AG10803 (cell line): Measurements from ENCODE around the gene SIL1.
A peak's percentile ranks its signal among the peaks of the same experiment; 100 is the strongest.
"Not testable (repeated sequence)": the region's sequence is repeated elsewhere in the genome, so short reads cannot be mapped to it uniquely, and the experiment has no call there.

Experiments
- DNase-seq: peaks from one replicate; pipeline ENCODE4 v3.0.0; 2010; ENCODE audit warnings: low read depth
- H3K4me3 ChIP-seq: 2 replicates; pipeline ENCODE4 v1.5.1; 2011; ENCODE audit warnings: mild to moderate bottlenecking, low read length, control low read depth
- TF ChIP-seq, protein P1 (sequence below): conservative IDR thresholded peaks from 2 replicates; pipeline ENCODE4 v1.5.1; 2011; ENCODE audit warnings: mild to moderate bottlenecking, low read length, control low read depth, inconsistent platforms

Gene SIL1

DNA sequence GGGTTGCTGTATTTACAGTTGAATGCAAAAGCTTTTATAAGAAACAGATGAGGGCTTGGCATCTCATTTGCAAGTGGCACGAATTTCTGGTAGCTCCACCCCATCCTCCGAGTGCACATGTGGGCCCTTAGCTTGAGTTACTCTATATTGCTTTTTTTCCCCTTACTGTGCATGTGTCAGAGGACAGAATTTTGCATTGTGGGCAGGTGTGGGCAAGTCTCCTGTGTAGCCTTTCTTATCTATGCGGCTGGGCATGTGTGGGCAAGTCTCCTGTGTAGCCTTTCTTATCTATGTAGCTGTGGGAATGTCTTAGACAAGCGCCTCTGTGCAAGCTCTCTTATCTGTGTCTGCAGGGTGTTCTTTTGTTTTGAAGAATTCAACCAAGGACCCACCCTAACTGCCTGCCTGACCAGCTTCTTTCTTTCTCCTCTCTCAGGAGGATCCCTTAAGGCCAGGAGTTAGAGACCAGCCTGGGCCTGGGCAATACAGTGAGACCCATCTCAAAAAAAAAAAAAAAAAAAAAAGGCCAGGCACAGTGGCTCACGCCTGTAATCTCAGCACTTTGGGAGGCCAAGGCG is 34.1 kb upstream of the SIL1 start:
- peak; percentile 59 for DNase-seq
- H3K4me3 ChIP-seq: no peak overlapping the region
- TF ChIP-seq, protein P1, sequence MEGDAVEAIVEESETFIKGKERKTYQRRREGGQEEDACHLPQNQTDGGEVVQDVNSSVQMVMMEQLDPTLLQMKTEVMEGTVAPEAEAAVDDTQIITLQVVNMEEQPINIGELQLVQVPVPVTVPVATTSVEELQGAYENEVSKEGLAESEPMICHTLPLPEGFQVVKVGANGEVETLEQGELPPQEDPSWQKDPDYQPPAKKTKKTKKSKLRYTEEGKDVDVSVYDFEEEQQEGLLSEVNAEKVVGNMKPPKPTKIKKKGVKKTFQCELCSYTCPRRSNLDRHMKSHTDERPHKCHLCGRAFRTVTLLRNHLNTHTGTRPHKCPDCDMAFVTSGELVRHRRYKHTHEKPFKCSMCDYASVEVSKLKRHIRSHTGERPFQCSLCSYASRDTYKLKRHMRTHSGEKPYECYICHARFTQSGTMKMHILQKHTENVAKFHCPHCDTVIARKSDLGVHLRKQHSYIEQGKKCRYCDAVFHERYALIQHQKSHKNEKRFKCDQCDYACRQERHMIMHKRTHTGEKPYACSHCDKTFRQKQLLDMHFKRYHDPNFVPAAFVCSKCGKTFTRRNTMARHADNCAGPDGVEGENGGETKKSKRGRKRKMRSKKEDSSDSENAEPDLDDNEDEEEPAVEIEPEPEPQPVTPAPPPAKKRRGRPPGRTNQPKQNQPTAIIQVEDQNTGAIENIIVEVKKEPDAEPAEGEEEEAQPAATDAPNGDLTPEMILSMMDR: no peak

DNA sequence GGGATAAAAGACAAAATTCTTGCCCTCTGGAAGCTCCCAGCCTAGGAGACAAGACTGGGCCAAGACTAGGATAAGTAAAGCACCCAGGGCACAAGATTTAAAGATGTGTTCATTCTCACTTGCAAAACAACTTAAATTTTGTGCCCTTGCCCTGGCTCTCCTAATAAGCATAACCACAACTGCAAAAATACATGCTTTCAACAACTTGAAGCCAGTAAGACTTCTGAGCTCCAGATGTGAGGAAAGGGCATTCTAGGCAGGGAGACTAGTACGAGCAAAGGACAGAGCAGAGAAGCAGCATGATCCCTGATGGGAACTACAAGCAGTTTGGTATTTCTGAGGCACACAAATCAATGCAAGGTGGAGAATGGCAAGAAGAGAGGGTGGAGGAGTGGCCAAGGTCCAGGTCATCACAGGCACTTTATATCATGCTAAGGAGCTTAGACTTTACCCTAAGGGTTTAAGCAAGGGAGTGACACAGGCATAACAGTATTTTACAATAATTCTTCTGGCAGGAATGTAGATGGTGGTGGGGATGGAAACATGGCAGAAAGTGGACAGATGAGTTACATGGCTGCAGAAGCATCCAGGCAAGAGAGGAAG is 30.1 kb upstream of the SIL1 start:
- TF ChIP-seq, protein P1: no peak
- DNase-seq: peak; percentile 67
- H3K4me3 ChIP-seq: no peak overlapping the region

DNA sequence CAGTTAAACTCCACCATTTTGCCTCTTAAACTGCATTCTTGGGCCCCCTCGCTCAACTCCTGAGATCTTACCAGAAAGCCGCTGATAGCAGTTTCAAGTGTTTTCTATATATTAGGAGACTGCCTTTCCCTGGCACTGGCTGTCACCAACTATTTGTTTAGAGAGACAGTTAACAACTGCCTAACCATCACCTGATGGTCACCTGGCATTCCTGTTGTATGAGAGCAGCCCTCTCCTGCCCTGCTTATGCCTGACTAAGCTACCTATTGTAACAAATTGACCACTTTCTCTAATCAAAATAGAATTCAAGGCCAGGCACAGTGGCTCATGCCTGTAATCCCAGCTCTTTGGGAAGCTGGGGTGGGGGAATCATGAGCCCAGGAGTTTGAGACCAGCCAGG is 28.0 kb upstream of the SIL1 start:
- TF ChIP-seq, protein P1: no peak
- DNase-seq: no peak
- H3K4me3 ChIP-seq: no peak overlapping the region

DNA sequence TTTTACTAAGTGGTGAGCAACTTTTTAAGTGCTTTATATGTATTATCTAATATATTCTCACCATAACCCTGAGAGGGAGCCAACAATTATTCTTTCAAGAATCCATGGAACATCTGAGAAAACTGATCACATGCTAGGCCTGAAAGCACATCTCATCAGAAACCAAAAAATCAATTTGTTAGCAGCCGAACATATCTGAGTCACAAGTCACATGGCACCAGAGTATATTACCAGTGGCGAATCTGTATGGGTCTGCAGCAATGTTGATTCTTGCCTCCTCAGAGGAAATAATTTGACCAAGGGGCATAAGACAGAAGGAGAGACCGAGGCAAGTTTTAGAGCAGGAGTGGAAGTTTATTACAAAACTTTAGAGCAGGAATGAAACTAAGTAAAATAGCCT is 25.3 kb upstream of the SIL1 start:
- DNase-seq: no peak
- no peak overlapping the region for H3K4me3 ChIP-seq
- TF ChIP-seq, protein P1: no peak

DNA sequence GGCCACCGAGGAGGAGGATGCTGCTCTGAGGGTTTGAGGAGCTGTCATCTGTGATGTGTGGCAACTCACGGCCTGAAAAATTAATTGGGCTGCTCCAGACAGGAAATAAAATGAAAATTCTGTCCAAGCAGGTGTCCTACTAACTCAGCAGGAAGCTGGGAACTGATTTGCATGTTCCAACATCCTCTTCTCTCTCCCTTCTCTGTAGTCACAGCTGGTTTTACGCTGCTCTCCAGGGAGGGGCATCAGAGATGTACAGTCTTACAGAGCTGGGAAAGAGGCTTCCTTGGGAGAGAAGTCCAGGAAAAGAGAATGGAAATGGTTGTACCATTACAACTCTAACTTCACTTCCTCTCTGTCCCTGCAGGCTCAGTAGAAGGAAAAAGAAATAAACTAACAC is 24.2 kb upstream of the SIL1 start:
- TF ChIP-seq, protein P1: no peak
- no peak for DNase-seq
- H3K4me3 ChIP-seq: no peak overlapping the region

DNA sequence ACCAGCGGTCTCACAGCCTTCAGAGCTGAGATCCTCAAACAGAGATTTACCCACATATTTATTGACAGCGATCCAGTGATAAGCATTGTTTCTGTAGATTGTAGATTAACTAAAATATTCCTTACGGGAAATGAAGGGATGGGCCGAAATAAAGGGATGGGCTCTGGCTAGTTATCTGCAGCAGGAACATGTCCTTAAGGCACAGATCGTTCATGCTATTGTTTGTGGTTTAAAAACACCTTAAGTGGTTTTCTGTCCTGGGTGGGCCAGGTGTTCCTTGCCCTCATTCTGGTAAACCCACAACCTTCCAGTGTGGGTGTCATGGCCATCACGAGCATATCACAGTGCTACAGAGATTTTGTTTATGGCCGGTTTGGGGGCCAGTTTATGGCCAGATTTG is 19.9 kb upstream of the SIL1 start:
- not testable (repeated sequence) for DNase-seq, H3K4me3 ChIP-seq

DNA sequence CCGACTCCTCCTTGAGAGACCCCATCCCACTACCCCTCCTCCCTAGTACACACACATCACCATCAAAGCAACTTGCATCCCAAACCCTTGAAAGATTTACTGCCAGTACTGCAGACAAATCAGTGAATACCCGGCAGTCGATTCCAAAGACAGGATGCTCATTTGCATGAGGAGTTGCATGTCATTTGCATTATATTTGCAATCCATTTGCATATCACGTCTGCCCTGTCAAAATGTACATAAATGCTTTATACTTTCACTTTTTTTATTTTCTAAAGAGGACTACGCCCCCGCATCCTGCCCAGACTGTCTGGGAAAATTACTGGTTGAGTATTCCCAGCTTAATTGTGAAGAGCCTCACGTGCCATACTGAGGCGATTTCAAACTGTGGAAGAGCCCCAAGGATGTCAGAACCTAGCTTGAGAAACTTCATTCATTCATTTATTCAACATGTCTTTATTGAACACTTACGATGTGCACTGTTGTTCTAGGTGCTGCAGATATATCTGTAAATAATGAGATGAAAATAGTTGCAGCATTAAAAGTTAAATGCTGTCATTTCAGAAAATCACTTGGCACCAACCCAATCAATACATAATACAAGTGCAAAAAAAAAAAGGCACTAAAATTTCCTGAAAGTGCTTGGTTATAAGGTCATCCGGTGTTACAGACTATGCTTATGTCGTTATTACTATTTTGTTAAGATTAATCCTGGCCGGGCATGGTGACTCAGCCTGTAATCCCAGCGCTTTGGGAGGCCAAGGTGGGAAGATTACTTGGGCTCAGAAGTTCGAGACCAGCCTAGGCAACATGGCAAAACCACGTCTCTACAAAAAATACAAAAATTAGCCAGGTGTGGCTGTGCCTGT is 17.2 kb upstream of the SIL1 start:
- DNase-seq: no peak
- no peak overlapping the region for H3K4me3 ChIP-seq
- TF ChIP-seq, protein P1: no peak
